Superior temporal gyrus (tissue), 1 donor: Measurements from ENCODE around the gene LRRC49.
"Not testable (repeated sequence)": the region's sequence is repeated elsewhere in the genome, so short reads cannot be mapped to it uniquely, and the experiment has no call there.

Source experiments
- DNase-seq: peaks from one replicate; pipeline ENCODE4 v3.0.0-alpha.2; 2016; ENCODE audit errors: extremely low spot score

Gene LRRC49

DNA sequence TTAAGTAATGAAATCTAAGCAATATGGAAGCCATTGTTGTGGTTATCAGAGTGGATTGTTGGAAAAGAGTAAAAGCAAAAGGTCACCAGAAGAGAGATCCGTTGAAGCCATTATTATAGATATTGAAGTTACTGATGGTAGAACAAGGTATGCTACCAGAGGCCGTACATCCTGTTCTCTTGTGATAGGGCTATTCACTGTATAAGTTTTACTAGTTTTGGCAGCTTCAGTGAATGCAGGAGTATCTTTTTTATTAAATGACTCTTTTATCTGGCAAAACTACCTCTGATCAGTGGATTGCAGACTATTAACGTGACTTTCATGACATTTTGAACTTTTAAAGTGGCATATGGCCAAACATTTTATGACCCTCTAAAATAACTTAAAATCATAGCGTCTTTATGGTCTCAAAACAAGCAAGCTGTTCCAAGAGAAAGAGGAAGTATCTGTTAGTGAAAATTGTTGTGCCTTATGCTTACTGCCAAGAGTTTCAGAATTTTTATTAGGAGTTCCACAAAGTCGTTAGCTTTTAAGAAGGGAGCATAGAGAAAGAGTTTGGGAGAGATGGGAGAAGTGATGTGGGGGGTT lies 102.9 kb downstream of the LRRC49 start:
- DNase-seq: no peak

DNA sequence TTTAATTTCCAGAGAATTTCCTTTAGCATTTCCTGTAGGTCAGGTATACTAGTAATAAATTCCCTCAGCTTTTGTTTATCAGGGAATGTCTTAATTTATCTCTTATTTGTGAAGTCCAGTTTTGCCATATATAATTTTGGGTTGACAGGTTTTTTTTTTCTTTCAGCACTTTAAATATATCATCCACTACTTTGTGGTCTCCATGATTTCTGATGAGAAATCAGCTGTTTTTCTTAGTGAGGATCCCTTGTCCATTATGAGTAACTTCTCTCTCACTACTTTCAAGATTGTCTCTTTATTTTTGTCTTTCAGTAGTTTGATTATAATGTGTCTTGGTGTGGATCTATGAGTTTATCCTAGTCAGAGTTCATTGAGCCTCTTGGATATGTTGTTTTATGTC lies 105.7 kb downstream of the LRRC49 start:
- DNase-seq: no peak

DNA sequence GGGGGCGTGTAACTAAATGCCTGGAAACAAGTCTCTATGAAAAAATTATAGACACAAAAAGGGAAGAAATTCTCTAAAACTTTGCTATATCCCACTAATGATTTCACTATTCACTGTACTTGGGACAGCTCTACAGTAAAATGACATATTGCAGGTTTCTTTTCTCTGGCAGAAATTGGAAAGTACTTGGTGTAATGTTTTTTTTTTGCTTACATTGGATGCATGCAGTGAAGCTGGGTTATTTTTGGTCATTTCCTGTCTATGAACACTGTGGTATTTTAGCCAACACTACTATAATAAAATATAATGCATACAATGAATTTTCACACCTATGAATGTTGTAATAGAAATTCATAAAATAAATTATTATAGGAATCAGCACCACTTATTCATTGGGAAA lies 109.7 kb downstream of the LRRC49 start:
- DNase-seq: no peak

DNA sequence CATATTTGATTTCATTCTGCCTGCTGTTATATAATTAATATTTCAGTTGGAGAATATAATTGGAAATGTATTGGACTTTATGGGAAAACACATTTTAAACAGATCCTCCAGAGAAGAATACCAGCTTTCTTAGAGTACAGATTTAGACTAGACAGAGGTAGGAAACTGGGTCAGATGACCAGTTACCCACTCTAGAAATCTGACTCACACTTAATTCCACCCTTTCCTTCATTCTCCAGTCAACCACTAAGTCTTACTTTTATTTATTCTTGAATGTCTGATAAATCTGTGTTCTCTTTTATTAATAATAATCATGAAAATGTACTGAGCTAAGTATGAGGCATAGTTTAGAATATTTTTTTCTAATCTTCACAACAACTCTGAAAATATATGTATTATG lies 110.7 kb downstream of the LRRC49 start:
- no peak for DNase-seq

DNA sequence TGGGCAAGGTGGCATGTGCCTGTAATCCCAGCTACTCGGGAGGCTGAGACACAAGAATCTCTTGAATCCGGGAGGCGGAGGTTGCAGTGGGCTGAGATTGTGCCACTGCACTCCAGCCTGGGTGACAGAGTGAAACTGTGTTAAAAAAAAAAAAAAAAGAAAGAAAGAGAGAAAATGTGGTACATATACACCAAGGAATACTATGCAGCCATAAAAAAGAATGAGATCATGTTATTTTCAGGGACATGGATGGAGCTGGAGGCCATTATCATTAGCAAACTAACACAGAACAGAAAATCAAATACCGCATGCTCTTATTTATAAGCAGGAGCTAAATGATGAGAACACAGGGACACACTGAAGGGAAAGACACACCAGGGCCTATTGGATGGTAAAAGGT lies 111.9 kb downstream of the LRRC49 start:
- not testable (repeated sequence) for DNase-seq

DNA sequence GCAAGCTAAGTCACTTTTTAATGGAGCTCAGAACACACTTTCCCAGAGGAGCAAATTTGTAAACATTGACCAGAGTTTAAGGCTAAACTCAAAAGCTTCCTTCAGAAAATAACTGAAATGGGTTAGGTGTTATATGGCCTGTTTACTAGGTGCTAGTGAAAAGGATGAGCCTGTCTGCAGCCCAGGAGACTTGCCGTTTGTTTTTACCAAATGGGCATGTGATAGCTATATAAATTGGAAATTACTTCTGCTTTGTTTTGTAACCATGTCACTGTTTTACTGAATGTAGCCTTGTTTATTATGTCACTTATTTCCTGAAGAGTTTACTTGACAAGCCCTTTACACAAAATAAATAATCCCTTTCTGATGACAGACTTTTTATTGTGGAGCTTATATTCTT lies 113.3 kb downstream of the LRRC49 start:
- DNase-seq: no peak

DNA sequence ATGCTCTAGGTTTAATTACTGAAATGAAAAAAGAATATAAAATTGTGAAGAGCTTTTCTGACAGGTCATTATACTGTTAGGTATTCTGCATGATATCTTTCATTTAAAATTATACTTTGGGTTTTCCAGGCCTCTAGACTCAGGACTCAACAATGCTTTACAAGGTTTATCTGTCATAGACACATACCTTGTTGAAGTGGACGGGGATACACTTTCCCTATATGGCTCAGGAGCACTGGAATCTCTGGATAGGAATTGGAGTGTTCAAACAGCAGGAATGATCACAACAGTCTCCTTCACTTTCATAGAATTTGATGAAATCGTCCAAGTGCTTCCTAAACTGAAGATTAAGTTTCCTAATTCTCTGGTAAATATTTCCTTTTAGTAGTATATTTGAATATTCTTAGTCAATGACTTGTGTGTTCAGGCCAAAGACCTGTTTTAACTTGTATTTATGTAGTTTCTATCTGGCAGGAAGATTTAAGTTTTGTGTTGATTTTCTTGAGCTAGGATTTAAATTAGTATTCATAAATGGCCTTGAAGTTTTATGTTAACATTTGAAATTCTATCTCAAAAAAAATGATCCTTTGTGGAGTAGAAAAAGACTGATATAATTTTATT lies 115.7 kb downstream of the LRRC49 start:
- DNase-seq: no peak

DNA sequence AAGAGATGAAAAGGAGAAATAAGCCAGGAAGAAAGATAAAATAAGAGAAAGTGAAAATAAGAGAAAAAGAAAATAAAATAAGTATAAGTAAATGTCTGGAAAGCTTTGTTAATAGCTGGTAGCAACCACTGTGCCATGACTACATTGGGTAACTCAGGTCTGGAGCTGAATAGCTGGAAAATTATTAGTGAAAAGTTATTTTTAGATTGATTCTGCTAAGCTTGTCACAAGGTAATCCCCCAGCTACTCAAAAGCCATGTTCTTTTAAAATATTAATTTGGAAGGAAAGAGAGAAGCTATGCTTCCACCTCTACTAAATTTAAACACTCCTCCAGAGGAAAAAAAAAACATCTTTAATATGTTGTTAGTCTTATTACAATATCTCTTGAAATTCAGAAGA lies 117.8 kb downstream of the LRRC49 start:
- no peak for DNase-seq

DNA sequence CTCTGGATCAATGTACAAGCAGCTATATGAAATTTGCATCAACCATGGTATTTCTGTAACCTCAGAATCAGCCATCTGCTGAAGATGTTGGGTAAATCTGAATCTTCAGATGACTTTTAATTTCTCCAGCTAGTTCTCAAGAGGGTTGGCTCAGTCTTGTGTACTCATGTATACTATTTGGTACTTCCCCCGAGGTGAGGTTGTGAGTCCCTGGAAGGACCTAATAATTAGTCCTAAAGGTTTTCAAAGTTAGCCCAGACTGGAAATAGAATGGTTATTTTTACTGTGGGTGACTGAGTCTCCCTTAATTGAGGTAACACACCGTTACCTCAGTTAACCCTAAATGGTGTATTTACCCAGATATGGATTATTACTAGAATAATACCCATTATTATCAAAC lies 118.4 kb downstream of the LRRC49 start:
- DNase-seq: no peak

DNA sequence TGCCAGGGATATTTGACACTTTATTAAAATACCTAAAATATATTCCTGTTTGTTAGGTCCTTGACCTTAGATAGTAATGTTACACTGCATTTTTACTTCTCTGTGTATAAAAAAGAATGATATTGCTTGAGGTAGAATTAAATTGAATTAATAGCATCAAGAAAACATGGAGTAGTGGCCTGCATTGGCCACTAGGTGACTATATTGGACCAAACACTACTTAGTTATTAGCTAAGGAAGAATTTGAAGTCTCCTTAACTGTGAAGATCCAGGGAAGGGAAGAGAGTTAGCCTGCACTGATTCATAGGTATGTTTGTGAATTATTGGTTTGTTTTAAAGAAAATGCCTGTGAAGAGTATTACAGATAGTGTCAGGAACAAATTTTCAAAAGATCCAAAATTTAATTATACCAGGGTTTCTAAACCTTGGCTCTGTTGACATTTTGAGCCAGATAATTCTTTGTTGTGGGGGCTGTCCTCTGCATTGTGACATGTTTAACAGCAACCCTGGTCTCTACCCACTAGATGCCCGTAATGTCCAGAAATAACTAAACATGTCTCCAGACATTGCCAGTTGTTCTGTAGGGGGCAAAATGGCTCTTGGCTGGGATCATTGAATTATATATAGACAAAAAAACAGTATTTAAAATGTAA lies 119.0 kb downstream of the LRRC49 start:
- DNase-seq: no peak

DNA sequence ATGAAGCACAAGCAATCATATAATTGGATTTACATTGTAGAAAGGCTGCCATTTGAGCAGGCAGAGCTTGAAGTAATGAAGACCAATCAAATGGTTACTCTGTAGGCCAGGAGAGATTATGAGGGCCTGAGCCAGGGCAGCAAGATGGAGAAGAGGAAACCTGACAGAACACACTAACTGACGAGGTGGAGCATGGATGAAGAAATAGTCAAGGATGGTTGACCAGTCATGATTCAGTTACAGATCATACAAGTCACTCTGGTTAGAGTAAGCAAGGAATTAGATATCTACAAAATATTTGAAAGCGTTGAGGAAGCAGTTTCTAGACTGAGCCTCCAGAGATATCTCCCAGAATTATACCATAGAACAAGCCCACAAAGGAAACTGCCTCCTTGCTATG lies 120.8 kb downstream of the LRRC49 start:
- no peak for DNase-seq

DNA sequence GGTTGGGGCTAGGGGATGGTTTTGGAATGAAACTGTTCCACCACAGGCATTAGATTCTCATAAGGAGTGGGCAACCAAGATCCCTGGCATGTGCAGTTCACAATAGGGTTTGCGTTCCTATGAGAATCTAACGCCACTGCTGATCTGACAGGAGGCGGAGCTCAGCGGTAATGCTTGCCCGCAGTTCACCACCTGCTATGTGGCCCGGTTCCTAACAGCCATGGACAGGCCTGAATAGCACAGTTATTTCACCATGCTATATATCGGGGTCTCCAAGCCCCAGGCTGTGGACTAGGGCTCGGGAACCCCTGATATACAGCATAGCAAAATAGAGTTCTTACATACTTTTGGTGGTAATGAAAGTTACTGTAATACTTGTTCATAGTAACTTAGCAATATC lies 122.7 kb downstream of the LRRC49 start:
- DNase-seq: no peak

DNA sequence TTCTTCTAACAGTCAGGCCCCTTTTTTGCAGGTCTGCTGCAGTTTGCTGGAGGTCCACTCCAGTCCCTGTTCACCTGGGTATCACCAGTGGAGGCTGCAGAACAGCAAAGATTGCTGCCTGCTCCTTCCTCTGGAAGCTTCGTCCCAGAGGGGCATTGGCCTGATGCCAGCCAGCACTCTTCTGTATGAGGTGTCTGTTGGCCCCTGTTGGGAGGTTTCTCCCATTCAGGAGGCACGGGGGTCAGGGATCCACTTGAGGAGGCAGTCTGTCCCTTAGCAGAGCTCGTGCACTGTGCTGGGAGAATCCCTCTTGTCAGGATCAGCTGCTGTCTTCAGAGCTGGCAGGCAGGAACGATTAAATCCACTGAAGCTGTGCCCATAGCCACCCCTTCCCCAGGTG lies 138.6 kb downstream of the LRRC49 start:
- DNase-seq: not testable (repeated sequence)

DNA sequence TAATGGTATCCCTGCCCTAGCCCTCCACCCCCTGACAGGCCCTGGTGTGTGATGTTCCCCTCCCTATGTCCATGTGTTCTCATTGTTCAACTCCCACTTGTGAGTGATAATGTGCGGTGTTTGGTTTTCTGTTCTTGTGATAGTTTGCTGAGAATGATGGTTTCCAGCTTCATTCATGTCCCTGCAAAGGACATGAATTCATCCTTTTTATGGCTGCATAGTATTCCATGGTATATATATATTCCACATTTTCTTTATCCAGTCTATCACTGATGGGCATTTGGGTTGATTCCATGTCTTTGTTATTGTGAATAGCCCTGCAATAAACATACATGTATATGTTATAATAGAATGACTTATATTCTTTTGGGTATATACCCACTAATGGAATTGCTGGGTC lies 142.9 kb downstream of the LRRC49 start:
- DNase-seq: not testable (repeated sequence)

DNA sequence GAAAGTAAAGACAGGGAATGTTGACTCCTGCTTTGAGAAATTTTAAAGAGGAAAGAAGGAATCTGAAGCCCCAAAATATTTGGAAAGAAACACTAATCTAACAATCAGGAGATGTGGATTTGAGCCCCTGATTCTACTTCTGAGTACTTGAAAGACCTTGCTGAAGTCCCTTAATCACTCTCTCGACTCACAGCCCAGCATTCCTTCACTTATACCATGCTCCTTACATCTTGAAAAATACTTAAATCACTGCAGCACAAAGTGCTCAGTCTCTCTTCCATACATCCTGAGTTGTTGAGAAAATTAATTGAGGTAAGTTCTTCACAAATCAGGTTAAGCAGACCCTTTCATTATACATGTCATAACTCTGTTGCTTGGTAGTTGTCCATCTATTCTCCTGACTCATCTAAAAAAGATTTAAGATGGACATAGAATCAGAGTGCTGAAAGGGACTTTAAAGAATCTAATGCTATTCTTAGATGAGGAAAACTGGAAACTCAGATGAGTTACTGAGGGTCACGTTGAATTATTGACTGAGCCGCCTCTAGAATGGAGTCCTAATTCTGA lies 149.8 kb downstream of the LRRC49 start:
- no peak for DNase-seq

DNA sequence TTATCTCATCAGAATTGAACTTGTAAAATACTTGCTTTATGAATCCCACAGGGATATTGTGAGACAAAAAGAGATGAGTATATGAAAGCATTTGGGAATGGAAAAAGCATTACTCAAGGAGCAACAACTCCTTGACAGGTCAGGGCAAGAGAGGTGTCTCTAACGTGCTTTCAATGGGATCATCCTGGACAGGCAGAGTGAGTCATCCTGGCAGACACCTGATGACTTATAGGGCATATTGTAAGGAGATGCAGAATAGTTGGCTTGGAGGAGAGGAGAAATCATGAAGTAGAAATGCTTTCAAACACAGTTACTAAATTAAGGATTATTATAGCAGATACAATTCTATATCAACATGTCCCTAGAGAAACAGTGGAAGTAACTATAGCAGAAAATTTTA lies 150.7 kb downstream of the LRRC49 start:
- peak; percentile 15 for DNase-seq

DNA sequence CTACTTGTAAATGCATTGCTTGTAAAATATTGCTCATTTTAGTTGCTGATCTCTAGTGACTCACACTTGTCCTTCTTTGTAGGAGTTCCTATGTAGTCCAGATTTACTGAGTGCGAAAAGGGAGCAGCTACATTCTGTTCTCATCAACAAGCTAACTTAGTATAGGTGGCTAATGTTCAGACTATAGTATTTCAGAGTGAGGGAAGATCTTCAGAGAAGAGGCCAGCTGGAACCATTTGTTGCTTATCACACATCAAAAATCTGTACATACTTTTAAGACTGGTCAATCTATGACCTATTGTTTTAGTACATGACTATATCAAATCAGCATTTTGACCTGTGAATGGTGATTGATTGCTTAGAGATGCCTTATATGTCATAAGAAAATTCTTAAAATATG lies 151.4 kb downstream of the LRRC49 start:
- peak; percentile 49 for DNase-seq

DNA sequence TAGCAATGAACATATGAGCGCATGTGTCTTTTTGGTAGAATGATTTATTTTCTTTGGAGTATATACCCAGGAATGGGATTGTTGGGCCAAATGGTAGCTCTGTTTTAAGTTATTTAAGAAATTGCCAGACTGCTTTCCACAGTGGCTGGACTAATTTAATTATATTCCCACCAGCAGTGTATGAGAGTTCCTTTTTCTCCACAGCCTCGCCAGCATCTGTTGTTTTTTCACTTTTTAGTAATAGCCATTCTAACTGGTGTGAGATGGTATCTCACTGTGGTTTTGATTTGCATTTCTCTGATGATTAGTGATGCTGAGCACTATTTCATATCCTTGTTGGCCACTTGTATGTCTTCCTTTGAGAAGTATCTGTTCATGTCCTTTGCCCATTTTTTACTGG lies 153.5 kb downstream of the LRRC49 start:
- DNase-seq: not testable (repeated sequence)

DNA sequence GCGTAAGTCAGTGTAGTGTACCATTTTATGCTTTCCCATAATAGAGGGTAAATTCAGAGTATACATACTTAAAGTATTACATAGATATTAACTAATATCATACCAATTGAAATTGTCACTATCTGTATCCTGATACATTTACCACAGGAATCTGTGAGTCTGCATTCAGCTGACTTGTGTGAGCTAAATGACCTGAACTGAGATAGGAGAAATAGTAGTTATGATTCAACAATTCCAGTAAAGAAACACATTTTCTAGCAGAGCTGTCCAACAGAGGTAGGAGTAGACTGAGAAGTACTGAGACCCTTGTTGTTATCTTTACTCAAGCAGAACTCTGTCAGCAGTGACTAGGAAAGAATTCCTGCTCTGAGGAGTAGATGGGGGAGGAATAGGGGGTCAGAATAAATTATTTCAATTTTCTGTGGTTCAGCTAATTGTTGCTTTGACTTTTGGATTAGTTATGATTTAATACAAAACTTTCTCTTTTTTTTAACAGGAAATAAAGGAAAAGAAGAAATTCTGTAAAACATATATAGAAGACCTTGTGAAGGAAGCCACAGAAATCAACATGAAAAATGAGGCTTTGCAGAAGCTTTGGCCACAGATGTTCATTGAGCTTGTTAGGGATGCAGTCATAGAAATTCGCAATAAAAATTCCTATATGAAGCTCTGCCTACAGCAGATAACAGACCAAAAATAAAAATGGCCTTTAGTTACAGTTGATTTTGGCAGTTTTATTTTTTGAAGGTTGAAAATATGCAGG lies 156.5 kb downstream of the LRRC49 start:
- no peak for DNase-seq

DNA sequence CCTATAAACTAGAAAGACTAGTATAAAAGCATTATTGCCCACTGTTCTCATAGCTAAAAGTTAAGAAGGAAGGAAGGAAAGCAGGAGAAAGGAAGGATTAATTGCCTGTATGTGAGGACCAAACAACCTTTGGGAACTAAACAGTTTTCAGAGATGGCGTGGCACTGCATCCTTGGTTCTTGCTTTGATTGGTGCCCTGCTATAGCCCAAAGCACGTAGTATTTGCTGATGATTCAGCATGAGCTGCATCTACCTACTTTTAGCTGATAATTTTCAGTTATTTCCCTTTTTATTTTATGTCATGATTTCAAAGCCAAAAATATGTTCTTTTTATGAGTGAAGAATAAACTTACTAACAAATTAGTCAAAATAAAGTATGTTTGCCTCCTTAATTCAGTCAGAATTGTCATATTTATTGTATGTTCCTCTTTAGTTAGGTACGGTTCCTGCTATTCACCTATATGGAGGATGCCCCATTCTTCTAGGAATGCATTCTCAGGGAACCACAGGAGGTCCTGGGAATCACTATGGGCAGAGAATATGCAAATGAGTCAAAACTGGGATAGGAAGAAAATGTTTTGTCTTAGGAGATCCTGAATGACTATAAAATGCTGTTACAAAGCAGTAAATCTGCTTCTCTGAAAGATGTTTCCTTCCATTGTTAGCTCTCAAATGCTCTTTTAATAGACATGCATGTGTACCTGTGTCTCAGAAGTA lies 157.2 kb downstream of the LRRC49 start:
- no peak for DNase-seq

DNA sequence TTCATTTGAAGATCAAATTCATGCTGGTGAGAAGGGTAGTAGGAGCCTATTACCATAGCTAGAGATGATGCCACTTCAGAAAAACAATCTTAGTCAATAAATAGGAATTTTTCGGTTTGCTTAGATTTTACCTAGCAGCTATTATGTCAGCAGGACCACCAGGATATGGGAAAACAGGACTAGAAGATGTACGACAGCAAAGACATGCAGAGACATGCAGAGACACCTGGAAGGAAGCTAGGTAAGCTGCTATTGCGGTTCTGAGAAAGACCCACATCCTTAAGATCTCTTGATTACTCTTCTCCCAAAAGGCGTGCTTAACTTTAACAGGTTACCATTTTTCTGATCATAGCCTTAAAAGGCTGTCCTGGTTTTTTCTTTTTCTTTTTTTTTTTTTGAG lies 157.8 kb downstream of the LRRC49 start:
- no peak for DNase-seq

DNA sequence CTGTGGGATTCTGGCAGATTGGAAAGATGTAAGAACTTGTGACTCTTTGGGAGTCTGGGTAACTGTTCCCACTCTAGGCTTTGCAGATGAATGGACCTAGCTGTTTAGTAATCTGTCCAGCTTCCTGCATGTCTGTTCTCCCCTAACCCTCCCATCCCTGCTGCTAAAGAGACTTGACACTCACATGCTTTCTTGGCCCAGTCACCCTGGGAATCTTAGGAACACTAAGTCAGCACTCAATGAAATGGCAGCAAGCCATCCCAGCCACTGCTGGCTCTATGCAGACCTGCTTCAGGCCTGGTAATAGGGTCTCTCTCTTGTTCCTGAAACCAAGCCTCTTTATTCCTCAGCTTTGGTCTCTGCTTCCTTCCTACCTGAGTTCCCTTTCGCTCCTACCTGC lies 158.9 kb downstream of the LRRC49 start:
- DNase-seq: no peak
